Fibroblast of villous mesenchyme (primary cell): ENCODE measurements around the gene SNX3. TPM values are rescaled to one million over a fixed set of nuclear protein-coding genes. Genes with fewer than 3 reads are reported as not detected.
"Not testable (repeated sequence)": the region's sequence is repeated elsewhere in the genome, so short reads cannot be mapped to it uniquely, and the experiment has no call there.

ENCODE experiments used
- DNase-seq: peaks from one replicate; pipeline ENCODE4 v3.0.0-alpha.2; 2010; ENCODE audit warnings: low read depth
- H3K4me3 ChIP-seq: 2 replicates; pipeline ENCODE4 v1.5.1; 2011; ENCODE audit warnings: low read depth, mild to moderate bottlenecking, low read length
- total RNA-seq: library from RNA; depleted of rRNA; stranded (reverse); fragments of >200 nt; gene quantifications from 2 replicates; pipeline ENCODE4 v1.2.3, GENCODE V29; 2012
- TF ChIP-seq, protein P1 (sequence below): IDR thresholded peaks from 2 replicates; pipeline ENCODE4 v1.5.1; 2012; ENCODE audit warnings: low read depth, mild to moderate bottlenecking, low read length; ENCODE audit not compliant: insufficient read depth

The SNX3 gene
- total RNA-seq, result 142 and 187 TPM in 2 replicates

DNA sequence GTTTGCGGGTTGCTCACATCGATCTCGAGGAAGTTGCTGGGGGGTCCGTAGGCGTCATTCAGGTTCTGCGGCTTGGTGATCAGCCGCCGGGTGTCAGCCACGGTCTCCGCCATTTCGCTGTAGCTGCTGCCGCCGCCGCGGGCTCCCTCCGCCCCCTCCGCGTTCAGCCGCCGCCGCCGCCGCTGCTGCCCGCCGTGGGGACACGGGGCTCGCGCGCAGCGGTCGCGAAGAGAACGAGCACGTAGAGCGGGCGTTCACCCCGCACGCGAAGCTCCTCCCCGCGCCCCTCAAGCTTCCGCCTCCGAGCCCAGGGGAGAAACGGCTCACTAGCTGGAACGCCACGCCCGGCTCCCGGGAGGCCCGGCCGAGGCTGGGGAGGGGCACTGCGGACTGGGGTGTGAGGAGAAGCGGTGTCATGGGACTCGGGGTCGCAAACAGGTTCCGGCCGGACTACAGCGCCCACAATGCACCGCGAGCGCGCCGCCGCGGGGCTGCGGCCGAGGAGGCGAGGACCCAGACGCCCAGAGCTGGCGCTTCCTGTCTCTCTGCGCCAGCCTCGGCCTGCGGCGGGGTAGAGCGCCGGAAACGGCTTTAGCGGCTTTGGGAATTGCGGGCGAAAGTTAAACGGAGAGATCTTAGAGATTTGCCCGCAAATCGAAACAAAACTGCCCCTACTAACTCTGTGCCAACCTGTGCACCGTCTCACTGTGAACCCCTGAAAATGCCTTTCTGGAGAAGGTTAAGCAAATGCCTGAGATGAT, at the start of gene SNX3:
SNX3 (minus strand) TSS at position 232 of the 761 bp plus-strand sequence; CDS start at position 113, 119 bp downstream.
- H3K4me3 ChIP-seq, result peak within 1 kb of the TSS; percentile 98
- TF ChIP-seq, protein P1, sequence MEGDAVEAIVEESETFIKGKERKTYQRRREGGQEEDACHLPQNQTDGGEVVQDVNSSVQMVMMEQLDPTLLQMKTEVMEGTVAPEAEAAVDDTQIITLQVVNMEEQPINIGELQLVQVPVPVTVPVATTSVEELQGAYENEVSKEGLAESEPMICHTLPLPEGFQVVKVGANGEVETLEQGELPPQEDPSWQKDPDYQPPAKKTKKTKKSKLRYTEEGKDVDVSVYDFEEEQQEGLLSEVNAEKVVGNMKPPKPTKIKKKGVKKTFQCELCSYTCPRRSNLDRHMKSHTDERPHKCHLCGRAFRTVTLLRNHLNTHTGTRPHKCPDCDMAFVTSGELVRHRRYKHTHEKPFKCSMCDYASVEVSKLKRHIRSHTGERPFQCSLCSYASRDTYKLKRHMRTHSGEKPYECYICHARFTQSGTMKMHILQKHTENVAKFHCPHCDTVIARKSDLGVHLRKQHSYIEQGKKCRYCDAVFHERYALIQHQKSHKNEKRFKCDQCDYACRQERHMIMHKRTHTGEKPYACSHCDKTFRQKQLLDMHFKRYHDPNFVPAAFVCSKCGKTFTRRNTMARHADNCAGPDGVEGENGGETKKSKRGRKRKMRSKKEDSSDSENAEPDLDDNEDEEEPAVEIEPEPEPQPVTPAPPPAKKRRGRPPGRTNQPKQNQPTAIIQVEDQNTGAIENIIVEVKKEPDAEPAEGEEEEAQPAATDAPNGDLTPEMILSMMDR, result no peak
- DNase-seq, result peak; percentile 98

DNA sequence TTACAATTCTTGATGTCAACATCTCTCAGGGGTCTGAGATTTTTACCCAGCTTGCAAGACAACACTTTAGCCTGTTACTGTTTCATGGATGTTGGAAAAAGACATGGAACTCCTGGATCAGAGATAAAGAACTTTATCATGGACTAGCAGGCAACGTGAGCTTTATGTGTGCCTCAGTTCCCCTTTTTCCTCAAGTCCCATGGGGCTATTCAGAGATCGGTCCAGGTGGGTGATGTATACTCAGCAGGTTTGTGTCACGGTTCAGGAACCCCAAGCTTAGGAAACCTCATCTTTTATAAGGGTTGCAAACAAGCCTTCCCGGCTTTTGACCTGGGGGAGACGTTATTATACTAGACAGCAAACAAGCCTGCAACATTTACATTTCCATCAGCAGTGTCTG, 49.0 kb upstream of the SNX3 start:
- DNase-seq, result no peak
- no peak overlapping the region for H3K4me3 ChIP-seq
- TF ChIP-seq, protein P1, result no peak

DNA sequence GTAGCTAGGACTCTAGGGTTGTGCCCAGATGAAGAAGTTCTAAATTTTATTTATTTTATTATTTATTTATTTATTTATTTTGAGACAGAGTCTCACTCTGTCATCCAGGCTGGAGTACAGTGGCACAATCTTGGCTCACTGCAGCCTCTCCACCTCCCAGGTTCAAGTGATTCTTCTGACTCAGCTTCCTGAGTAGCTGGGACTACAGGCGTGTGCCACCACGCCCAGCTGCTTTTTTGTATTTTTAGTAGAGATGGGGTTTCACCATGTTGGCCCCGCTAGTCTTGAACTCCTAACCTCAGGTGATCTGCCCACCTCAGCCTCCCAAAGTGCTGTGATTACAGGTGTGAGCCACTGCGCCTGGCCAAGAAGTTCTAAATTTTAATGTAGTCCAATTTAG, 47.8 kb upstream of the SNX3 start:
- not testable (repeated sequence) for DNase-seq, H3K4me3 ChIP-seq

DNA sequence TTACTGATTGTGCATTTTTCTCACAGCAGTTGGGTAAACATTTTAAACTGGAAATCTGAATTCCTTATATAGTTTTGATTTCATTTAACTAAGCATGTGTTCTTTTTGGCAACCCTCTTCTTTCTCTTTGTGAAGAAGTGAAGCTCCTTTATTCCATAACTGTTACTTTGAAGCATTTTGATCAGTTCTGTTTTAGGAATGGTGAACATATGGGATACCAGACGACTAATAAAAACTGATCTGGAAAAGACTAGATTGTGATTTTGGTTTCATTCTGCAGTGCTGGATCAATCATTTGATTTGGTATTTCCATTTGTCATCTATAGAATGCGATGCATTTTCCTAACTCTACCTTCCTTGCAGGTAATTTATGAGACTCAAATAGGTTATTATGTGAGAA, 43.8 kb upstream of the SNX3 start:
- TF ChIP-seq, protein P1, result no peak

DNA sequence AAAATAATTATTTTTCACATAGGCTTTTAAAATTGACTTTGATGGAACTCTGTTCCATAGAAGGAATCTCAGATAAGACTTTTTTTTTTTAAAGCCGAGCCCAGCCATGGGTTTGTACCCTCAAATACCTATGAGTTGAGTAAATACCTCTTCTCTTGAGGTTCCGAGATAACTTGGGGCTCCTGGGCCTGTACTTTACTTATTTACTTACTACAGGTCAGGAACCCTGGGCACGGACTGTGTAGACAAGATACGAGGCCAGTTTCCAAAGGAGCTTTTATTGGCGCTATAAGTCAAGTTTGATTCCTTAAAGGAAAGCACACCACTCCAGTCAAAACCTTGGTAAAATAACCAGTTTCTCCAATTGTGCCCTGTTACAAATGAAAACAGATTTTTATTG, 41.5 kb upstream of the SNX3 start:
- TF ChIP-seq, protein P1, result no peak
- no peak overlapping the region for H3K4me3 ChIP-seq
- DNase-seq, result no peak

More for the DNA sequence above, 43.8 kb upstream of the SNX3 start:
- no peak overlapping the region for H3K4me3 ChIP-seq
- DNase-seq, result no peak

DNA sequence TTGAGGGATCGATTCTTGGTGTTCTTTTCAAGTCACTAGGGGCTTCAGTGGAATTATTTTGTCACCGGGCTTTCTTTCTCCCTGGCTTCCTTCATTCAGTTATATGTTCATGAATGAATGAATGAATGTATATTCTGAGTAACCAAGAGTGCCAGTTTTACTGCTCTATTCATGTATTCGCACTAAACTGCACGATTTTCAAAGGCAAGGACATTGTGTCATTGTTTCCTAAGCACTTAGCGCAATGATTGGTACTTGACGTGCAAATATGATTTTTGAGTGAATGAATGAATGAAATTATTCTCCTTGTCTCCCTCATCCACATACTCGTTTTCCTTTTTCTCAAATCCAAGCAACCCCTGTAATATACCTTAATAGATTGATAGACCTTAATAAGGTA, 34.8 kb upstream of the SNX3 start:
- TF ChIP-seq, protein P1, result no peak
- no peak for DNase-seq

DNA sequence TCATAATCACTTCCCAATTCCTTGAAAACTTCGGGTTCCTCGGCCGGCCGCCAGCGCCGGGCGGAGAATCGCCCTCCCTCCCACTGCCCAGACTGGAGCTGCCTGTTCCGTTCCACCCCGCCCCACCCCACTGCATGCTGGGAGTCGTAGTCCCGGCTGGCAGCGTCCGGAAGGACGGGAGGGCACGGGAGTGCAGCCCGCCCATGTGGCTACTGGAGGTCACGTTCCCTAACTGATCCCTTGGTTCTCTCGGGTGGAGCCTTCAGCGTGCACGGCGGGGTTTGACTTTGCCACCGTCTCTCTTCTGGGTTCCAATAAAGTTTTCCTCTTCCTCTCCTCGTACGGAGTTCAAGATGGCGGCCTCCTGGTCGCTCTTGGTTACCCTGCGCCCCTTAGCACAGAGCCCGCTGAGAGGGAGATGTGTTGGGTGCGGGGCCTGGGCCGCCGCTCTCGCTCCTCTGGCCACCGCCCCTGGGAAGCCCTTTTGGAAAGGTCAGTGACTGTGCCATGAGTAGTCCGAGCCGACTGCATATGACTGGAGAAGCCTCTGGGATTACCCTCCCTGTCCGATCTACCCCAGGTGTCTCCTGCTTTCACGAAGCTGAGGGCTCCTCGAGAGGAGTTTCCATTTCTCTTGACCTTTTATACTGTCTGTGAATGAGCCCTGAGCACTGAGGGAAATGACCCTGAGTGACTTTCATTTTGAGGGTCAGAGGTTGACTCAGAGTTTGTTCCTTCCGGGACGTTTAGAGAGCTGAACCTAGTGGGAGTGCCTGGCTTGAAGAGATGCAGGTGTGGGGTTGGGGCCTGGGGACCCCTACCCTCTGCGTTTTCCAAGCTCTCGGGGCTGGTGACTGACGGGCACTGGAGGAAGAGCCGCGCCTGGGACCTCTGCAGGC, 34.1 kb upstream of the SNX3 start, which contains the start of gene AFG1L:
AFG1L (plus strand) TSS at position 328 of the 899 bp plus-strand sequence; CDS start at position 354, 26 bp downstream.
- H3K4me3 ChIP-seq, result peak within 1 kb of the TSS; percentile 94
- TF ChIP-seq, protein P1, result no peak
- peak; percentile 88 for DNase-seq

More for the DNA sequence above, 34.8 kb upstream of the SNX3 start:
- peak overlapping the region; percentile 94 for H3K4me3 ChIP-seq
